Activated B cell treated with CpG ODN at 0.5 μM for 24 hours (primary cell): Measurements from ENCODE around the gene TRIM72. TPM values are rescaled to one million over a fixed set of nuclear protein-coding genes. Genes with fewer than 3 reads are reported as not detected.
"Not testable (repeated sequence)": the region's sequence is repeated elsewhere in the genome, so short reads cannot be mapped to it uniquely, and the experiment has no call there.

Experiments
- ATAC-seq: fragments of 200-7000 bp; cut with Tn5 transposase; one replicate; pipeline ENCODE4 v1.10.0; 2021; ENCODE audit warnings: low read depth, mild to moderate bottlenecking, moderate library complexity
- CTCF ChIA-PET: fragments of 350-600 bp; sonication (Branson Sonifier 250); formaldehyde crosslinking; loops from one replicate; lab custom pipeline; 2021; ENCODE audit warnings: antibody characterized with exemption; lab: Charles Lee
- POLR2A ChIA-PET: fragments of 350-600 bp; sonication (Branson Sonifier 250); formaldehyde crosslinking; loops from one replicate; lab custom pipeline; 2021; ENCODE audit warnings: antibody characterized with exemption; lab: Charles Lee
- DNase-seq: peaks from one replicate; pipeline ENCODE4 v3.0.0; 2022
- H3K27ac Mint-ChIP-seq: one replicate; pipeline ENCODE4 v1.8.0; 2020; ENCODE audit warnings: mixed read lengths
- H3K27me3 Mint-ChIP-seq: one replicate; pipeline ENCODE4 v1.8.0; 2021; ENCODE audit warnings: mixed read lengths
- H3K36me3 Mint-ChIP-seq: one replicate; pipeline ENCODE4 v1.8.0; 2021; ENCODE audit warnings: low read depth, mixed read lengths
- H3K4me1 Mint-ChIP-seq: one replicate; pipeline ENCODE4 v1.8.0; 2021; ENCODE audit warnings: mixed read lengths
- H3K4me3 Mint-ChIP-seq: one replicate; pipeline ENCODE4 v1.8.0; 2020; ENCODE audit warnings: mild to moderate bottlenecking, mixed read lengths
- H3K9me3 Mint-ChIP-seq: one replicate; pipeline ENCODE4 v1.8.0; 2020; ENCODE audit warnings: mixed read lengths
- intact Hi-C: fragments of 100-400 bp; cut with micrococcal nuclease; formaldehyde crosslinking; loops from one replicate; pipeline ENCODE4 v1.15.1; 2024
- total RNA-seq: library from RNA; stranded (reverse); gene quantifications from 2 replicates; pipeline ENCODE4 v1.2.3, GENCODE V29; 2022
- TF ChIP-seq, protein P1 (sequence below): fragments of 200-600 bp; IDR thresholded peaks from one replicate; pipeline ENCODE4 v1.8.0; 2022; ENCODE audit warnings: antibody characterized with exemption, mild to moderate bottlenecking

Gene TRIM72, protein sequence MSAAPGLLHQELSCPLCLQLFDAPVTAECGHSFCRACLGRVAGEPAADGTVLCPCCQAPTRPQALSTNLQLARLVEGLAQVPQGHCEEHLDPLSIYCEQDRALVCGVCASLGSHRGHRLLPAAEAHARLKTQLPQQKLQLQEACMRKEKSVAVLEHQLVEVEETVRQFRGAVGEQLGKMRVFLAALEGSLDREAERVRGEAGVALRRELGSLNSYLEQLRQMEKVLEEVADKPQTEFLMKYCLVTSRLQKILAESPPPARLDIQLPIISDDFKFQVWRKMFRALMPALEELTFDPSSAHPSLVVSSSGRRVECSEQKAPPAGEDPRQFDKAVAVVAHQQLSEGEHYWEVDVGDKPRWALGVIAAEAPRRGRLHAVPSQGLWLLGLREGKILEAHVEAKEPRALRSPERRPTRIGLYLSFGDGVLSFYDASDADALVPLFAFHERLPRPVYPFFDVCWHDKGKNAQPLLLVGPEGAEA
- total RNA-seq = 0.16 TPM in 1 of 2 replicates, not detected in the other

DNA sequence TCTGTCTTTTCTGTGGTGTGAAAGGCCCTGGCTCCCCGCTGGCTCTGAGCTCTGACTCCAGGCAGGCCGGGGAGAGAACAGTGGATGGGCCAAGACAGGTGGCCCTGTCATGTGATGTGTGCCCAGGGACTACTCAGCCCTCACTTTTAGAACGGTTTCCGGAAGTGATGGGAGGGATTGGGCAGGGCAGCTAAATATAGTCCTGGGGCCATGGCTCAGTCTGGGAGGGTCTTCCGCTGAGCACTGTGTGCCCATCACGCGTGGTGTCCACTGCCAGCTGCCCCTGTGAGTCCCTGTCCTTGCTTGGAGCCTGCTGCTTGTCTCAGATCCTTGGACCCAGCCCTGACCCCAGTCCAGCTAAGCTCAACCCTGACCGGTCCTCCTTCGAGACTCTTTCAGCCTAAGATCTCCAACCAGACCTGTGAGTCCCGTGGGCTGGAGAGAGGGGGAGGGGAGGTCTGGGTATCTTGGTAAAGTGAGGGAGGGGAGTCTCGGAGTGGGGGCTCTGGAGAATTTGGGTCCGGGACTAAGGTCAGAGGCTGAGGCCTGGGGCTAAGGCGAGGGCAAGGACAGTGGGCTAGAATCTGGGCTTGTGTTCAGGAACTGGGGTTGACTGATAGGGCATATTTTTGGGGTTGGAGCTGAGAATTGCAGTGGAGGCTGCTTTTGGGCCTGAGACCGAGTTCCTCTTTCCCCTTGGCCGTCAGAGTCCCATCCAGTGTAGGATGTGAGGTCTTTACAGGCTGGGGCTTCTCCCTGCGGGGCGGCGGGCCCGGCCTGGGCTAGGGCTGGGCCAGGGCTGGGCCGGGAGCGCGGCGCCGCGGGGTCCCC, at the start of gene TRIM72:
TRIM72 (plus strand) TSS at position 243 of the 831 bp plus-strand sequence. CDS start 620 bp downstream, outside the sequence.
- intact Hi-C loops = no loop called here
- no peak for ATAC-seq

DNA sequence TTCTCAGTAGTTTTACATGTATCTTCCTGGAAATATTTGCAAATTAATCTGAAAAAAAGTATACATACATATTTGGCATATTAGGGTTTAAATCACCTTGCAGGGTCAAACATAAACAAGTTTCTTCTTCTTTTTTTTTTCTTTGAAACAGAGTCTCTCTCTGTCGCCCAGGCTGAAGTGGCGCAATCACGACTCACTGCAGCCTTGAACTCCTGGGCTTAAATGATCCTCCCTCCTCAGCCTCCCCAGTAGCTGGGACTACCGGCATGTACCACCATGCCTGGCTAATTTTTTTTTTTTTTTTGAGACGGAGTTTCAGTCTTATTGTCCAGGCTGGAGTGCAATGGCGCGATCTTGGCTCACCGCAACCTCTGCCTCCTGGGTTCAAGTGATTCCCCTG, 46.6 kb upstream of the TRIM72 start:
- Mint-ChIP-seq H3K27ac (no peak overlapping the region), H3K36me3 (no peaks in the 10 kb centered on the region), H3K4me3 (no peak overlapping the region), H3K9me3 (no peaks in the 10 kb centered on the region), H3K4me1 (no peaks in the 10 kb centered on the region), H3K27me3 (no peaks in the 10 kb centered on the region)
- POLR2A ChIA-PET = interaction anchor here (0.7 kb wide), 3 partner anchors 17 to 26 kb away, joined by 3 to 5 read pairs (median 3); partner anchors contain the start of gene PRSS36
- CTCF ChIA-PET = no interaction called here
- intact Hi-C loops = no loop called here
- ATAC-seq (no peak), DNase-seq (no peak)
- TF ChIP-seq, protein P1, sequence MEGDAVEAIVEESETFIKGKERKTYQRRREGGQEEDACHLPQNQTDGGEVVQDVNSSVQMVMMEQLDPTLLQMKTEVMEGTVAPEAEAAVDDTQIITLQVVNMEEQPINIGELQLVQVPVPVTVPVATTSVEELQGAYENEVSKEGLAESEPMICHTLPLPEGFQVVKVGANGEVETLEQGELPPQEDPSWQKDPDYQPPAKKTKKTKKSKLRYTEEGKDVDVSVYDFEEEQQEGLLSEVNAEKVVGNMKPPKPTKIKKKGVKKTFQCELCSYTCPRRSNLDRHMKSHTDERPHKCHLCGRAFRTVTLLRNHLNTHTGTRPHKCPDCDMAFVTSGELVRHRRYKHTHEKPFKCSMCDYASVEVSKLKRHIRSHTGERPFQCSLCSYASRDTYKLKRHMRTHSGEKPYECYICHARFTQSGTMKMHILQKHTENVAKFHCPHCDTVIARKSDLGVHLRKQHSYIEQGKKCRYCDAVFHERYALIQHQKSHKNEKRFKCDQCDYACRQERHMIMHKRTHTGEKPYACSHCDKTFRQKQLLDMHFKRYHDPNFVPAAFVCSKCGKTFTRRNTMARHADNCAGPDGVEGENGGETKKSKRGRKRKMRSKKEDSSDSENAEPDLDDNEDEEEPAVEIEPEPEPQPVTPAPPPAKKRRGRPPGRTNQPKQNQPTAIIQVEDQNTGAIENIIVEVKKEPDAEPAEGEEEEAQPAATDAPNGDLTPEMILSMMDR = no peak

More for the DNA sequence above, at the start of gene TRIM72:
- ChIA-PET POLR2A (interaction anchor here (0.6 to 5.1 kb wide), 6 partner anchors 9 to 109 kb away, joined by 3 to 34 read pairs (median 8); partner anchors contain the start of genes FUS and PYCARD), CTCF (no interaction called here)
- Mint-ChIP-seq H3K27me3 (peaks cover 19% of the 10 kb centered on the region), H3K4me1 (peaks cover 48% of the 10 kb centered on the region), H3K36me3 (no peaks in the 10 kb centered on the region), H3K9me3 (no peaks in the 10 kb centered on the region), H3K27ac (no peak within 1 kb of the TSS), H3K4me3 (peak within 1 kb of the TSS; percentile 83)
- TF ChIP-seq, protein P1 = no peak
- DNase-seq = no peak

DNA sequence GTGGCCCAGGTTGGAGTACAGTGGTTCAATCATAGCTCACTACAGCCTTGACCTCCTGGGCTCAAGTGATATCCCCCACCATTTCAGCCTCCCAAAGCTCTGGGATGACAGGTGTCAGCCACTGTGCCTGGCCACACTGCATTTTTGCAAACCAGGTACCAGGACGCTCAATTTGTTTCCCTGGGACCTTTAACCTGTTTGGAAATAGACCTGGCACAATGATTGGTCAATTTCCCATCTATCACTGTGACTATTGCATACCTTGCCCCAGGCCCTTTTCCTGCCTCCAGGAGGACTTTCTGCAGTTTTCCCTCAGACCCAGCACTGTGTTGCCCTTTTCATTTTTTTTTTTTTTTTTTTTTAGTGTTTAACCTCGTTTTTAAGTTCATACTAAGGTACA, 45.1 kb upstream of the TRIM72 start:
- intact Hi-C loops = no loop called here

GRCh38 chr16:31170048-31170447, 43.9 kb upstream of the TRIM72 start:
- POLR2A ChIA-PET, ATAC-seq, H3K27me3 Mint-ChIP-seq, CTCF ChIA-PET, H3K9me3 Mint-ChIP-seq, H3K4me3 Mint-ChIP-seq, H3K27ac Mint-ChIP-seq, H3K36me3 Mint-ChIP-seq, DNase-seq, H3K4me1 Mint-ChIP-seq: not testable (repeated sequence)
- intact Hi-C loops = loop anchor here (10.0 kb wide), 1 partner anchor 705 kb away; the partner anchor contains the start of gene ZNF267

More for the DNA sequence above, 45.1 kb upstream of the TRIM72 start:
- TF ChIP-seq, protein P1 = no peak
- DNase-seq (no peak), ATAC-seq (no peak)
- no peak overlapping the region for H3K27ac Mint-ChIP-seq
- H3K4me1 Mint-ChIP-seq = no peaks in the 10 kb centered on the region
- H3K27me3 Mint-ChIP-seq = no peaks in the 10 kb centered on the region
- H3K4me3 Mint-ChIP-seq = no peak overlapping the region
- H3K36me3 Mint-ChIP-seq = no peaks in the 10 kb centered on the region
- H3K9me3 Mint-ChIP-seq = no peaks in the 10 kb centered on the region
- ChIA-PET POLR2A (interaction anchor here (0.6 kb wide), 1 partner anchor 30 kb away, joined by 3 read pairs; no protein-coding TSS in a partner anchor), CTCF (no interaction called here)

- H3K36me3 Mint-ChIP-seq = peaks cover 17% of the 10 kb centered on the region
- peak overlapping the region; percentile 100 for H3K27ac Mint-ChIP-seq
- ChIA-PET POLR2A (interaction anchor here (0.6 to 5.2 kb wide), 10 partner anchors 13 to 282 kb away, joined by 3 to 147 read pairs (median 4); partner anchors contain the start of genes ARMC5, PYCARD, ZNF646 and ZNF668), CTCF (interaction anchor here (1.0 to 2.2 kb wide), 3 partner anchors 35 to 205 kb away, joined by 3 to 12 read pairs (median 4); no protein-coding TSS in a partner anchor)
- TF ChIP-seq, protein P1 = no peak
- no peaks in the 10 kb centered on the region for H3K27me3 Mint-ChIP-seq
- ATAC-seq (no peak), DNase-seq (no peak)
- H3K4me1 Mint-ChIP-seq = peaks cover 34% of the 10 kb centered on the region
- H3K9me3 Mint-ChIP-seq = no peaks in the 10 kb centered on the region
- H3K4me3 Mint-ChIP-seq = peak overlapping the region; percentile 30
- intact Hi-C loops = loop anchor here (5.0 to 10.0 kb wide), 3 partner anchors 60 to 1360 kb away; partner anchors contain the start of genes KAT8, PAGR1 and ZNF267
Measured at GRCh38 chr16:31177136-31177535, 36.8 kb upstream of the TRIM72 start.
